LNCaP clone FGC (cell line): ENCODE results near the gene CDH12.

Source experiments
- DNase-seq: peaks from one replicate; pipeline ENCODE4 v3.0.0-alpha.2; 2011; ENCODE audit warnings: low read depth
- H3K4me3 ChIP-seq: 2 replicates; pipeline ENCODE4 v1.5.1; 2011; ENCODE audit warnings: mild to moderate bottlenecking, low read depth, low read length, control low read depth
- TF ChIP-seq, protein P1 (sequence below): IDR thresholded peaks from 2 replicates; pipeline ENCODE4 v1.5.1; 2012; ENCODE audit warnings: mild to moderate bottlenecking; ENCODE audit not compliant: control insufficient read depth, insufficient read depth; ENCODE audit errors: extremely low read depth

Gene CDH12

DNA sequence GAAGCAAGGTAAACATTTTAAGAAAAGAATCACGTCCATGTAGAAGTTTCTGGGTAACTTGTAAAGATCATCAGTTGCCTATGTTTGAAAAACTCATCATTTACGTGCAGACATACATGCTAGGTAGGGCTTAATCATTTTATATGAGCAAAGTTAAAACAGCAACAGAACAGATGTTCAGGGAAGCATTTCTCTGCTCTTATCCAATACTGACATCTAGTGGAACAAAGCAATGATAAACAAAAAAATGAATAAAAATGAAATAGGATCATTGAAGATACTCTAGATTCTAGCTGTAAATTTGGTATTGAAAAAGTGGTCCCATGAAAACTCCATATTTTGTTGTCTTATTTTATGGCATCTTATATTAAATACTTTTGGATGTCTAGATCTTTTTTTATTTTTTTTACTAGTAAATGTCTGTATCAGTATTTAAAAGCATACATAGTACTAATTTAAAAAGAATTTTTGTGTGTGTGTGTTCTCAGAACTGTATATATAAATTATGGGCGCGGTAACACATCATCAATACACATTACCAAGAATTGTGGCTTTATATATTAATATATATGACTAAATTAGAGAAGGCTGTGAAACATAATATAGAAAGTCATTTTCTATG, 1050.2 kb downstream of the CDH12 start:
- TF ChIP-seq, protein P1, sequence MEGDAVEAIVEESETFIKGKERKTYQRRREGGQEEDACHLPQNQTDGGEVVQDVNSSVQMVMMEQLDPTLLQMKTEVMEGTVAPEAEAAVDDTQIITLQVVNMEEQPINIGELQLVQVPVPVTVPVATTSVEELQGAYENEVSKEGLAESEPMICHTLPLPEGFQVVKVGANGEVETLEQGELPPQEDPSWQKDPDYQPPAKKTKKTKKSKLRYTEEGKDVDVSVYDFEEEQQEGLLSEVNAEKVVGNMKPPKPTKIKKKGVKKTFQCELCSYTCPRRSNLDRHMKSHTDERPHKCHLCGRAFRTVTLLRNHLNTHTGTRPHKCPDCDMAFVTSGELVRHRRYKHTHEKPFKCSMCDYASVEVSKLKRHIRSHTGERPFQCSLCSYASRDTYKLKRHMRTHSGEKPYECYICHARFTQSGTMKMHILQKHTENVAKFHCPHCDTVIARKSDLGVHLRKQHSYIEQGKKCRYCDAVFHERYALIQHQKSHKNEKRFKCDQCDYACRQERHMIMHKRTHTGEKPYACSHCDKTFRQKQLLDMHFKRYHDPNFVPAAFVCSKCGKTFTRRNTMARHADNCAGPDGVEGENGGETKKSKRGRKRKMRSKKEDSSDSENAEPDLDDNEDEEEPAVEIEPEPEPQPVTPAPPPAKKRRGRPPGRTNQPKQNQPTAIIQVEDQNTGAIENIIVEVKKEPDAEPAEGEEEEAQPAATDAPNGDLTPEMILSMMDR, result peak; percentile 53
- no peak overlapping the region for H3K4me3 ChIP-seq
- no peak for DNase-seq

DNA sequence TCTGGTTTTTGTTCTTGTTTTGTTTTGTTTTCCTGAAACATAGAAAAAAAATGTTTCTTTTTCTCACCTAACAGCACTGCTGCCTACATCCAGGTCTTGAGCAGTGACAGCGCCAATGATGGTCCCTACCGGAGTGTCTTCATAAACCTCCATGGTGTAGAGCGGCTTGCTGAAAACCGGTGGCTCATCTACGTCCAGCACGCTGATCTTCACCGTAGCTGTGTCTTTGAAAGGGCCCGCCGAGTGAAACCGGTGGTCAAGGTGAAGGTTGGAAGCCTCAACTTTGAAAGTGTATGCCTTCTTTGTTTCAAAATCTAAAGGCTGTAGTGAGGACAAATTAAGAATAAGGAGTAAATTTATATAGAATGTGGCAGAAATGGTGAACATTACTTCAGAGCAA, 1051.0 kb downstream of the CDH12 start:
- H3K4me3 ChIP-seq, result no peak overlapping the region
- DNase-seq, result no peak
- TF ChIP-seq, protein P1, result no peak

DNA sequence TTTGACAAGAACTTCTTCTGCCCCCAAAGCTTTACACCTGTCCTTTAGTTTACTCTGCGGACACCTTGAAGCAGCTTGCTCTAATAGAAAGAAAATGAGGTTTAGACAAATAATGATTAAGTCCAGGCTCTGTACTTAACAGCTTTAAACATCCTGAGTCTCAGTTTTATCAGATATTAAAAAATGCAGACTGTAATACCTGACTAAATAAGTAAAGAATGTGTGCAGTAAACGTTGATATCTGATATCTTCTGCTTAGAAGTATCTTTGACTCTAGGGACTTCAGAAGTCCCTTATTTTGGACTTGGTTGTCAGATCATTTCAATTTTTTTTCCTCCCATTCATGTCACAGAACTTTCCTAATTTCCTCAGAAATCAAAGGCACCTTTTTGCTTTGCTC, 1060.4 kb downstream of the CDH12 start:
- TF ChIP-seq, protein P1, result no peak

DNA sequence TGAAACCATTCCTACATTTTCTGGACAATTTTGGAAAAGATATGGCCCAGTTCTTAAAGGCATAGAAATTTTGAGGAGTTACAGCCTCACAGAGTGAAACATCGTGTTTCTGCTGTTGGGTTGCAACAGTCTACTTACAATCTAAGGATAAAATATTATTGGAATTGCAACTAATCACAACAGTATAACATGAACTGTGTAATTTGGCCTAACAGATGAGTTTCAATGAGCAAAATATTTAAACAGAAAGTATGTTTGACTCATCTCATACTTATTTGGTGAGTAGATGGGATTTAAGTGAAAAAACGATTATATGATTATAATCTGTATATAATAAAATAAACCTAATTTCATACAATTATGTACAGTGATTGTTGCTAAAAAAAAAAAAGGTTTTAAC, 1061.8 kb downstream of the CDH12 start:
- TF ChIP-seq, protein P1, result no peak

More for the DNA sequence above, 1060.4 kb downstream of the CDH12 start:
- DNase-seq, result no peak
- no peak overlapping the region for H3K4me3 ChIP-seq

DNA sequence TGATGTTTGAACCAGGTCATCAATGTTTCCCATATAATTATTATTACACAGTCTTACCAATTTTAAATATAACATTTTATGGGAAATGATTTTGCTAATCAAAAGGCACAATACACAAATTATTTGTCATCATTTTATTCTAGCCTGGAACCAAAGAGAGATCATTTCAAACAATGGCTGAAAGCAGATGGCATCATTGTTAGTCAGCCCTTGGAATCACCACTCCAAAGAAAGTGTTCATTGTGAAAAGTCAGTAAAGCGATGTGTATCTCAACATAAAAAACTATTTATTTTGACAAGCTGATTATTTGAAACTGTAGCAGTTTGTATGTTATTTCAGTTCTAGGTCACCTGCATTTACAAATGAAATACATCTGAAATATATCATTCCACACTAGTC, 1068.7 kb downstream of the CDH12 start:
- DNase-seq, result no peak
- TF ChIP-seq, protein P1, result no peak
- no peak overlapping the region for H3K4me3 ChIP-seq

More for the DNA sequence above, 1061.8 kb downstream of the CDH12 start:
- no peak for DNase-seq
- H3K4me3 ChIP-seq, result no peak overlapping the region

DNA sequence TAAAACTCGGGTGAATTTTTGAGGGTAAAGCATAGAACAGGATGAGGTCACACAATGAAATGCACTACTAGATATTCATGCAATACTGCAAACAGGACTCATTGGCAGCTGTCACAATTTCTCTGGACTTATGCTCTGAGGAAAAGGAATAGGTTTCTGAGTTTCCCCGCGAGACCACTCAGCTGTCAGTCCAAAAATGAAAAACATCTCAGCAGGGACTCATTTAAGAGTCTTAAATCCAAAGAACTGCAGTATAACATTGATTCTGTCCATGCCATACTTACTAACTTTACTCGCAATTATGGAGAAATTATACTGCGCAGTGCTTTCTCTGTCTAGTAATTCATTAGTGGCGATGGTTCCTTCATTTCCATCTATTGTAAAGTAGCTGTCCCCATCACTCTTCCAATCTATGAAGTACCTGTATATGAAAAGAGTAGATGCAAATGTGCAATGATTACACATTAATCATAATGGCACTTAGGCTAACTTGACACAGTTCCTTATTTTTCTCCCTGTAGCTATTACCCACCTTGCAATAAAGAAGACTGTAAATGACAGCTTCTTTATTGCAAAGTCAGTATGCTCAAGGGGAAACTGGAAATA, 1070.0 kb downstream of the CDH12 start:
- TF ChIP-seq, protein P1, result no peak
- no peak for DNase-seq
- H3K4me3 ChIP-seq, result no peak overlapping the region

DNA sequence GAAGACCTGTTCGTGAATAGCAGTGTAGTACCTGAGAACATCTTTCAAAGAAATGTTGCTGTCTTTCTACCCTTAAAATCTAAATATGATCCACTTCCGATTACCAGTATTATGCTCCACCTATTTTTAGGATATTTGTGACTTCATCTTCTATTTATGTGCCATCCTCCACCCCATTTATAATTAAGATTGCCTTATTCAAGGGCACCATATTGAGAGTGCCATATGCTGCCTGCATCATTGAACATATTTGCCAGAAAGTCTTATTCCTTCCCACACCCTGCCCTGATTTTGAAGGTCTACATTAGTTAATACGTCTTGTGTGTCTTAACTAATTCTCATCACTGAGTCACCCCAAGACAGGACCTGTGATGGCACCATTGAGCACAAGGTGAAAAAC, 1076.7 kb downstream of the CDH12 start:
- H3K4me3 ChIP-seq, result no peak overlapping the region
- no peak for DNase-seq
- TF ChIP-seq, protein P1, result no peak
